ENCODE measurements around the gene PLCH1.
"Not testable (repeated sequence)": the region's sequence is repeated elsewhere in the genome, so short reads cannot be mapped to it uniquely, and the experiment has no call there.

PLCH1 gene

GRCh38 chr3:155620552-155620951 lies 124.3 kb downstream of the PLCH1 start:
- H3K18ac ChIP-seq (ENCODE audit: low read length): peak overlapping the region; percentile 65
- not testable (repeated sequence) for H4K5ac ChIP-seq (ENCODE audit: low read length); H2AK5ac ChIP-seq (ENCODE audit: low read length); H3K27ac ChIP-seq (ENCODE audit: low read depth, low read length); H3K27me3 ChIP-seq (ENCODE audit: insufficient read depth, low read length, poor library complexity); H3K23ac ChIP-seq (ENCODE audit: low read length); DNase-seq; H3K4ac ChIP-seq (ENCODE audit: low read depth, low read length); H3K4me2 ChIP-seq (ENCODE audit: low read length); H3K9ac ChIP-seq (ENCODE audit: low read length); H3K4me3 ChIP-seq (ENCODE audit: low read length); H3K79me1 ChIP-seq (ENCODE audit: low read length); H2BK15ac ChIP-seq (replicated peaks; ENCODE audit: low read depth); H3K79me2 ChIP-seq (ENCODE audit: control insufficient read depth, insufficient read depth, low read length); H3K36me3 ChIP-seq (ENCODE audit: control insufficient read depth, insufficient read depth, low read length); H4K8ac ChIP-seq (ENCODE audit: low read depth, low read length); H3K4me1 ChIP-seq (ENCODE audit: control insufficient read depth, low read depth, low read length)
- no CpG with 5 or more reads among the region's 5 CpGs for WGBS (ENCODE audit: extremely low coverage, insufficient coverage, low lambda C conversion rate)
- H2BK120ac ChIP-seq (ENCODE audit: low read depth, low read length): peak overlapping the region; percentile 39
- peak overlapping the region; percentile 22 for H3K56ac ChIP-seq (ENCODE audit: low read length)
- H2BK5ac ChIP-seq (ENCODE audit: low read length): peak overlapping the region; percentile 45

- H3K56ac ChIP-seq (ENCODE audit: low read length): peak overlapping the region; percentile 78
- H3K4ac ChIP-seq (ENCODE audit: low read depth, low read length): peak overlapping the region; percentile 70
- DNase-seq: peak; percentile 94
- no peaks in the 10 kb centered on the region for H3K79me2 ChIP-seq (ENCODE audit: control insufficient read depth, insufficient read depth, low read length)
- no peak overlapping the region for H3K23ac ChIP-seq (ENCODE audit: low read length)
- peaks cover 1% of the 10 kb centered on the region for H3K79me1 ChIP-seq (ENCODE audit: low read length)
- no peak overlapping the region for H3K4me3 ChIP-seq (ENCODE audit: low read length)
- no peak overlapping the region for H3K9ac ChIP-seq (ENCODE audit: low read length)
- H4K5ac ChIP-seq (ENCODE audit: low read length): no peak overlapping the region
- no peak overlapping the region for H4K8ac ChIP-seq (ENCODE audit: low read depth, low read length)
- H2AK5ac ChIP-seq (ENCODE audit: low read length): peak overlapping the region; percentile 95
- H3K27me3 ChIP-seq (ENCODE audit: insufficient read depth, low read length, poor library complexity): no peaks in the 10 kb centered on the region
- H3K27ac ChIP-seq (ENCODE audit: low read depth, low read length): peak overlapping the region; percentile 17
- no peak overlapping the region for H2BK15ac ChIP-seq (replicated peaks; ENCODE audit: low read depth)
- no peaks in the 10 kb centered on the region for H3K36me3 ChIP-seq (ENCODE audit: control insufficient read depth, insufficient read depth, low read length)
- H2BK120ac ChIP-seq (ENCODE audit: low read depth, low read length): peak overlapping the region; percentile 74
- no peak overlapping the region for H3K4me2 ChIP-seq (ENCODE audit: low read length)
- H2BK5ac ChIP-seq (ENCODE audit: low read length): peak overlapping the region; percentile 59
- H3K4me1 ChIP-seq (ENCODE audit: control insufficient read depth, low read depth, low read length): peaks cover 6% of the 10 kb centered on the region
- H3K18ac ChIP-seq (ENCODE audit: low read length): no peak overlapping the region
These were observed 125.6 kb downstream of the PLCH1 start for GRCh38 chr3:155619118-155619915.

- no peaks in the 10 kb centered on the region for H3K36me3 ChIP-seq (ENCODE audit: control insufficient read depth, insufficient read depth, low read length)
- peak overlapping the region; percentile 46 for H3K56ac ChIP-seq (ENCODE audit: low read length)
- no peak overlapping the region for H3K4me3 ChIP-seq (ENCODE audit: low read length)
- H2BK5ac ChIP-seq (ENCODE audit: low read length): no peak overlapping the region
- H4K8ac ChIP-seq (ENCODE audit: low read depth, low read length): no peak overlapping the region
- H3K79me1 ChIP-seq (ENCODE audit: low read length): peaks cover 1% of the 10 kb centered on the region
- H3K4ac ChIP-seq (ENCODE audit: low read depth, low read length): peak overlapping the region; percentile 59
- no peak overlapping the region for H3K9ac ChIP-seq (ENCODE audit: low read length)
- H3K27ac ChIP-seq (ENCODE audit: low read depth, low read length): no peak overlapping the region
- H3K4me1 ChIP-seq (ENCODE audit: control insufficient read depth, low read depth, low read length): peaks cover 6% of the 10 kb centered on the region
- no peak overlapping the region for H3K4me2 ChIP-seq (ENCODE audit: low read length)
- H3K79me2 ChIP-seq (ENCODE audit: control insufficient read depth, insufficient read depth, low read length): no peaks in the 10 kb centered on the region
- no peak for DNase-seq
- peak overlapping the region; percentile 74 for H2BK120ac ChIP-seq (ENCODE audit: low read depth, low read length)
- H3K18ac ChIP-seq (ENCODE audit: low read length): peak overlapping the region; percentile 84
- no peak overlapping the region for H3K23ac ChIP-seq (ENCODE audit: low read length)
- H2AK5ac ChIP-seq (ENCODE audit: low read length): no peak overlapping the region
- no peaks in the 10 kb centered on the region for H3K27me3 ChIP-seq (ENCODE audit: insufficient read depth, low read length, poor library complexity)
- no peak overlapping the region for H4K5ac ChIP-seq (ENCODE audit: low read length)
- H2BK15ac ChIP-seq (replicated peaks; ENCODE audit: low read depth): no peak overlapping the region
These were observed 126.3 kb downstream of the PLCH1 start for GRCh38 chr3:155618543-155618942.

- Histone ChIP-seq H3K79me1 (ENCODE audit: low read length) (peaks cover 1% of the 10 kb centered on the region), H3K56ac (ENCODE audit: low read length) (no peak overlapping the region), H2BK5ac (ENCODE audit: low read length) (no peak overlapping the region), H2BK15ac (replicated peaks; ENCODE audit: low read depth) (no peak overlapping the region), H3K4me3 (ENCODE audit: low read length) (no peak overlapping the region), H3K4me2 (ENCODE audit: low read length) (no peak overlapping the region), H4K8ac (ENCODE audit: low read depth, low read length) (no peak overlapping the region), H3K18ac (ENCODE audit: low read length) (no peak overlapping the region), H3K4me1 (ENCODE audit: control insufficient read depth, low read depth, low read length) (peaks cover 6% of the 10 kb centered on the region), H3K27me3 (ENCODE audit: insufficient read depth, low read length, poor library complexity) (no peaks in the 10 kb centered on the region), H3K23ac (ENCODE audit: low read length) (no peak overlapping the region), H2BK120ac (ENCODE audit: low read depth, low read length) (no peak overlapping the region), H3K4ac (ENCODE audit: low read depth, low read length) (no peak overlapping the region), H2AK5ac (ENCODE audit: low read length) (no peak overlapping the region), H3K79me2 (ENCODE audit: control insufficient read depth, insufficient read depth, low read length) (no peaks in the 10 kb centered on the region), H4K5ac (ENCODE audit: low read length) (no peak overlapping the region), H3K36me3 (ENCODE audit: control insufficient read depth, insufficient read depth, low read length) (no peaks in the 10 kb centered on the region), H3K9ac (ENCODE audit: low read length) (no peak overlapping the region), H3K27ac (ENCODE audit: low read depth, low read length) (no peak overlapping the region)
- WGBS (ENCODE audit: extremely low coverage, insufficient coverage, low lambda C conversion rate): no CpG with 5 or more reads among the region's 1 CpG
- DNase-seq: no peak
These were observed 127.4 kb downstream of the PLCH1 start for GRCh38 chr3:155617346-155617925.

- not testable (repeated sequence) for H3K4me2 ChIP-seq (ENCODE audit: low read length); H4K5ac ChIP-seq (ENCODE audit: low read length); H3K4ac ChIP-seq (ENCODE audit: low read depth, low read length)
These were observed 129.7 kb downstream of the PLCH1 start for GRCh38 chr3:155615141-155615540.

GRCh38 chr3:155614410-155614809 lies 130.5 kb downstream of the PLCH1 start:
- not testable (repeated sequence) for H4K5ac ChIP-seq (ENCODE audit: low read length); H3K27me3 ChIP-seq (ENCODE audit: insufficient read depth, low read length, poor library complexity)

More at GRCh38 chr3:155615141-155615540, 129.7 kb downstream of the PLCH1 start:
- not testable (repeated sequence) for H3K27me3 ChIP-seq (ENCODE audit: insufficient read depth, low read length, poor library complexity); H2AK5ac ChIP-seq (ENCODE audit: low read length); H4K8ac ChIP-seq (ENCODE audit: low read depth, low read length); H2BK15ac ChIP-seq (replicated peaks; ENCODE audit: low read depth); H3K79me2 ChIP-seq (ENCODE audit: control insufficient read depth, insufficient read depth, low read length); H3K79me1 ChIP-seq (ENCODE audit: low read length); H3K36me3 ChIP-seq (ENCODE audit: control insufficient read depth, insufficient read depth, low read length); DNase-seq; H3K56ac ChIP-seq (ENCODE audit: low read length); H3K23ac ChIP-seq (ENCODE audit: low read length); H3K4me1 ChIP-seq (ENCODE audit: control insufficient read depth, low read depth, low read length); H3K27ac ChIP-seq (ENCODE audit: low read depth, low read length); H2BK120ac ChIP-seq (ENCODE audit: low read depth, low read length); H3K18ac ChIP-seq (ENCODE audit: low read length); H3K4me3 ChIP-seq (ENCODE audit: low read length); H2BK5ac ChIP-seq (ENCODE audit: low read length); H3K9ac ChIP-seq (ENCODE audit: low read length)
- WGBS (ENCODE audit: extremely low coverage, insufficient coverage, low lambda C conversion rate): no CpG with 5 or more reads among the region's 1 CpG

More at GRCh38 chr3:155614410-155614809, 130.5 kb downstream of the PLCH1 start:
- not testable (repeated sequence) for H3K9ac ChIP-seq (ENCODE audit: low read length); H3K23ac ChIP-seq (ENCODE audit: low read length); H2BK15ac ChIP-seq (replicated peaks; ENCODE audit: low read depth); H3K79me1 ChIP-seq (ENCODE audit: low read length); DNase-seq; H3K18ac ChIP-seq (ENCODE audit: low read length); H3K4me2 ChIP-seq (ENCODE audit: low read length); H2BK5ac ChIP-seq (ENCODE audit: low read length); H3K27ac ChIP-seq (ENCODE audit: low read depth, low read length); H3K56ac ChIP-seq (ENCODE audit: low read length); H3K4ac ChIP-seq (ENCODE audit: low read depth, low read length); H2BK120ac ChIP-seq (ENCODE audit: low read depth, low read length); H2AK5ac ChIP-seq (ENCODE audit: low read length); H3K4me1 ChIP-seq (ENCODE audit: control insufficient read depth, low read depth, low read length); H3K79me2 ChIP-seq (ENCODE audit: control insufficient read depth, insufficient read depth, low read length); H4K8ac ChIP-seq (ENCODE audit: low read depth, low read length); H3K4me3 ChIP-seq (ENCODE audit: low read length); H3K36me3 ChIP-seq (ENCODE audit: control insufficient read depth, insufficient read depth, low read length)
